Loucy (cell line): ENCODE data around the gene NEU4.
"Not testable (repeated sequence)": the region's sequence is repeated elsewhere in the genome, so short reads cannot be mapped to it uniquely, and the experiment has no call there.

Source experiments
- H2AFZ ChIP-seq: fragments of 200-600 bp; sonication (generic); 2 replicates; pipeline ENCODE4 v1.6.0; 2016; ENCODE audit warnings: antibody characterized with exemption, mild to moderate bottlenecking, low read length, moderate library complexity
- H3F3A ChIP-seq: fragments of 200-600 bp; 2 replicates; pipeline ENCODE4 v1.6.0; 2016; ENCODE audit warnings: antibody characterized with exemption, low read depth, mild to moderate bottlenecking
- H3K27me3 ChIP-seq: fragments of 200-600 bp; sonication (generic); 2 replicates; pipeline ENCODE4 v1.6.1; 2014; ENCODE audit warnings: low read length, mild to moderate bottlenecking; ENCODE audit not compliant: insufficient read depth, poor library complexity, severe bottlenecking
- H3K36me3 ChIP-seq: fragments of 200-600 bp; sonication (generic); 2 replicates; pipeline ENCODE4 v1.6.1; 2016; ENCODE audit warnings: low read length; ENCODE audit not compliant: insufficient read depth
- H3K4me1 ChIP-seq: fragments of 200-600 bp; sonication (generic); 2 replicates; pipeline ENCODE4 v1.5.1; 2014; ENCODE audit warnings: low read length, mild to moderate bottlenecking; ENCODE audit not compliant: insufficient read depth, poor library complexity, severe bottlenecking
- H3K4me2 ChIP-seq: fragments of 200-600 bp; sonication (generic); 2 replicates; pipeline ENCODE4 v1.6.0; 2014; ENCODE audit warnings: antibody characterized with exemption, low read length, low read depth, mild to moderate bottlenecking; ENCODE audit not compliant: poor library complexity, severe bottlenecking
- H3K4me3 ChIP-seq: fragments of 200-600 bp; sonication (generic); 2 replicates; pipeline ENCODE4 v1.5.1; 2014; ENCODE audit warnings: low read length, mild to moderate bottlenecking, mixed read lengths; ENCODE audit not compliant: poor library complexity, severe bottlenecking
- H3K79me2 ChIP-seq: fragments of 200-600 bp; sonication (generic); 2 replicates; pipeline ENCODE4 v1.6.1; 2014; ENCODE audit warnings: low read length; ENCODE audit not compliant: insufficient read depth
- H3K9ac ChIP-seq: fragments of 200-600 bp; sonication (generic); 2 replicates; pipeline ENCODE4 v1.6.0; 2014; ENCODE audit warnings: mild to moderate bottlenecking, low read depth, low read length, moderate library complexity; ENCODE audit not compliant: poor library complexity, severe bottlenecking
- H3K9me2 ChIP-seq: fragments of 200-600 bp; sonication (generic); replicated peaks from 2 replicates; pipeline ENCODE4 v1.6.1; 2016; ENCODE audit warnings: low read depth, low read length, mixed read lengths
- H3K9me3 ChIP-seq: fragments of 200-600 bp; sonication (generic); 2 replicates; pipeline ENCODE4 v1.6.1; 2014; ENCODE audit warnings: mild to moderate bottlenecking, antibody characterized with exemption, low read length, low read depth; ENCODE audit not compliant: insufficient read depth
- H4K20me1 ChIP-seq: fragments of 200-600 bp; sonication (generic); 2 replicates; pipeline ENCODE4 v1.6.0; 2014; ENCODE audit warnings: antibody characterized with exemption, low read length, mild to moderate bottlenecking; ENCODE audit not compliant: insufficient read depth, poor library complexity, severe bottlenecking
- EZH2phosphoT487 ChIP-seq: fragments of 200-600 bp; IDR thresholded peaks from 2 replicates; pipeline ENCODE4 v1.6.1; 2018; ENCODE audit warnings: antibody characterized with exemption, mild to moderate bottlenecking, moderate library complexity, borderline replicate concordance
- TF ChIP-seq, protein P1 (sequence below): fragments of 200-600 bp; sonication (generic); conservative IDR thresholded peaks from 2 replicates; pipeline ENCODE4 v1.5.1; 2014; ENCODE audit warnings: mild to moderate bottlenecking, antibody characterized with exemption, low read length

The NEU4 gene

DNA sequence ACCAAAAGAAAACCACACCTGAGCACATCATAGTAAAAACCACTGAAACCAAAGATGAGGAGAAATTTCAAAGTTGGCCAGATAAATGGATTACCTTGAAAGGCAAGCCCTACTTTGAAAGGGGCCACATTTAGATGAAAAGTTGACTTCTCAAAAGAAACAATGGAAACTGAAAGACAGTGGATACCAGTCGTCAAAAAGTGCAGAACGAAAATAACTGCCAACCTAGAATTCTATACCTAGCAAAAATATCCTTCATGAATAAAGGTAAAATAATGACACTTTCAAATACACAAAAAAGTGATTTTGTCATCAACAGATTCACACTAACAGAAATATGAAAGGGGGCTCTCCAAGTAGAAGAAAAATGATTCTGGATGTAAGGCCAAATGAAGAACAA is 18.4 kb downstream of the NEU4 start:
- Histone ChIP-seq H3K4me2 (no peak overlapping the region), H3K4me1 (peaks cover 12% of the 10 kb centered on the region), H2AFZ (no peak overlapping the region)

DNA sequence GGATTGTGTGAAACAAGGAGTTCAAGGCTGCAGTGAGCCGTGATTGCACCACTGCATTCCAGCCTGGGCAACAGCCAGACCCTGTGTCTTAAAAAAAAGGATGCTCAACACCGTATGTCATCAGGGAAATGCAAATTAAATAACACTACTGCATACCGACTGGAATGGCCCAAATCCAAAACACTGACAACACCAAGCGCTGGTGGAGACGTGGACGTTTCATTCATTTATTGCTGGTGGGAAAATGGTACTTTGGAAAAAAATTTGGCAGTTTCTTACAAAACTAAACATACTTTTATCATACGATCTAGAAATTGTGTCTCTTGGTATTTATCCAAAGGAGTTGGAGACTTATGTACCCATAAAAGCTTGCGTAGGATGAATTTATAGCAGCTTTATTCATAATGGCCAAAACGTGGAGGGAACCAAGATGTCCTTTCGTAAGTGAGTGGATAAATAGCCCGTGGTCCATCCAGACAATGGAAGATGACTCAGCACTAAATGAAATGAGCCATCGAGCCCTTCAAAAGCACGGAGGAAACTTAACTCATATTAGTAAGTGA is 24.2 kb downstream of the NEU4 start:
- Histone ChIP-seq H3F3A (no peaks in the 10 kb centered on the region; the same call in 1 of the 2 replicates), H3K27me3 (no peaks in the 10 kb centered on the region), H3K9ac (no peak overlapping the region), H3K4me2 (no peak overlapping the region), H3K9me2 (no peaks in the 10 kb centered on the region), H3K36me3 (no peaks in the 10 kb centered on the region), H4K20me1 (no peaks in the 10 kb centered on the region), H3K79me2 (no peaks in the 10 kb centered on the region), H3K9me3 (no peaks in the 10 kb centered on the region), H3K4me3 (no peak overlapping the region), H3K4me1 (peaks cover 19% of the 10 kb centered on the region), H2AFZ (no peak overlapping the region)
- TF ChIP-seq, protein P1, sequence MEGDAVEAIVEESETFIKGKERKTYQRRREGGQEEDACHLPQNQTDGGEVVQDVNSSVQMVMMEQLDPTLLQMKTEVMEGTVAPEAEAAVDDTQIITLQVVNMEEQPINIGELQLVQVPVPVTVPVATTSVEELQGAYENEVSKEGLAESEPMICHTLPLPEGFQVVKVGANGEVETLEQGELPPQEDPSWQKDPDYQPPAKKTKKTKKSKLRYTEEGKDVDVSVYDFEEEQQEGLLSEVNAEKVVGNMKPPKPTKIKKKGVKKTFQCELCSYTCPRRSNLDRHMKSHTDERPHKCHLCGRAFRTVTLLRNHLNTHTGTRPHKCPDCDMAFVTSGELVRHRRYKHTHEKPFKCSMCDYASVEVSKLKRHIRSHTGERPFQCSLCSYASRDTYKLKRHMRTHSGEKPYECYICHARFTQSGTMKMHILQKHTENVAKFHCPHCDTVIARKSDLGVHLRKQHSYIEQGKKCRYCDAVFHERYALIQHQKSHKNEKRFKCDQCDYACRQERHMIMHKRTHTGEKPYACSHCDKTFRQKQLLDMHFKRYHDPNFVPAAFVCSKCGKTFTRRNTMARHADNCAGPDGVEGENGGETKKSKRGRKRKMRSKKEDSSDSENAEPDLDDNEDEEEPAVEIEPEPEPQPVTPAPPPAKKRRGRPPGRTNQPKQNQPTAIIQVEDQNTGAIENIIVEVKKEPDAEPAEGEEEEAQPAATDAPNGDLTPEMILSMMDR, result no peak
- no peak for TF ChIP-seq EZH2phosphoT487

More for the DNA sequence above, 18.4 kb downstream of the NEU4 start:
- Histone ChIP-seq H3K9me2 (no peaks in the 10 kb centered on the region), H3K9me3 (peaks cover 12% of the 10 kb centered on the region; the same call in 1 of the 2 replicates), H3K4me3 (no peak overlapping the region), H3K36me3 (no peaks in the 10 kb centered on the region), H3K79me2 (no peaks in the 10 kb centered on the region), H3K9ac (no peak overlapping the region), H3F3A (no peaks in the 10 kb centered on the region; the same call in 1 of the 2 replicates), H3K27me3 (no peaks in the 10 kb centered on the region), H4K20me1 (no peaks in the 10 kb centered on the region)
- no peak for TF ChIP-seq EZH2phosphoT487
- TF ChIP-seq, protein P1, result no peak

DNA sequence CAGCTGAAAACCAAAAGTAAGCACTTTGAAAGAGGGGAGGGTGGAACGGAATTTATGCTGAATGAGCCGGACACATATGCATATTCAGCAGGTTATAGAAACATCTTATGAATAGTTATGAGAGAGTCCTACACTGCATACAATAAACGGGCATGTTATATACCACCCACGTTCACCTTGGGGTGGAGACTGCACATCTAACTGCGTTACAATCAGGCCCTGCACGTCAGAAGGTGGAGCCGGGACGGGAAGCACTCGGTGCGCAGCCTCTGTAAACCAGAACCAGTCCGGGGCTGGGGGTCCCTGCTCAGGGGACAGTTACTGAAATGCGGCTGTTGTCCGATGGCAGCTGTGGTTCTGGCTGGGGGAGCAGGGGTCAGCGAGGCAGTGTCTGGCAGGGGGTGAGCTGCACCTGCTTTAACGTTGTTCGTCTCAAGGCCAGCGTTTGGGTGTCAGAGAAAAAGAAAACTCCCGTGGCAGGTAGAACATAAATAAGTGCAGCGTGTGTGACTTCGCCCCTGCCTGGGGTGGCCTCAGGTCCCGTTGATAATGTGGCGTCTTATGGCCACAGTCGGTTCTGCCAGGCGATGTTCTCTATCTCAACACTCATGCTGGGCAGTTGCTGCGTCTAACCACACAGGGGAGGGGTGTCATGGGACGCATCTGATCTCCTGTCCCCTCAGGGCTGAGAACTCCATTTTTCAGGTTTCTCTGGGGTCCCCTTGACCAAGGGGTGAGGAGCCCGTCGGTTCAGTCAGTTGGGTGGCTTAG is 24.9 kb downstream of the NEU4 start:
- not testable (repeated sequence) for H2AFZ ChIP-seq, H3K4me2 ChIP-seq, H3K9me2 ChIP-seq

More for the DNA sequence above, 24.9 kb downstream of the NEU4 start:
- H3F3A ChIP-seq, H3K79me2 ChIP-seq, H3K9ac ChIP-seq, H3K27me3 ChIP-seq, H4K20me1 ChIP-seq, H3K4me3 ChIP-seq, H3K9me3 ChIP-seq, H3K36me3 ChIP-seq: not testable (repeated sequence)
- peaks cover 19% of the 10 kb centered on the region for H3K4me1 ChIP-seq
